Activated T-helper 9 cell treated with anti-CD3 and anti-CD28 coated beads, Interleukin-2, amount 50 U/mL, for 16 hours (primary cell): ENCODE measurements around the gene DPYSL5.

Experiments used
- DNase-seq: peaks from one replicate; pipeline ENCODE4 v3.0.0-alpha.2; 2020; ENCODE audit warnings: low read depth

Gene DPYSL5

DNA sequence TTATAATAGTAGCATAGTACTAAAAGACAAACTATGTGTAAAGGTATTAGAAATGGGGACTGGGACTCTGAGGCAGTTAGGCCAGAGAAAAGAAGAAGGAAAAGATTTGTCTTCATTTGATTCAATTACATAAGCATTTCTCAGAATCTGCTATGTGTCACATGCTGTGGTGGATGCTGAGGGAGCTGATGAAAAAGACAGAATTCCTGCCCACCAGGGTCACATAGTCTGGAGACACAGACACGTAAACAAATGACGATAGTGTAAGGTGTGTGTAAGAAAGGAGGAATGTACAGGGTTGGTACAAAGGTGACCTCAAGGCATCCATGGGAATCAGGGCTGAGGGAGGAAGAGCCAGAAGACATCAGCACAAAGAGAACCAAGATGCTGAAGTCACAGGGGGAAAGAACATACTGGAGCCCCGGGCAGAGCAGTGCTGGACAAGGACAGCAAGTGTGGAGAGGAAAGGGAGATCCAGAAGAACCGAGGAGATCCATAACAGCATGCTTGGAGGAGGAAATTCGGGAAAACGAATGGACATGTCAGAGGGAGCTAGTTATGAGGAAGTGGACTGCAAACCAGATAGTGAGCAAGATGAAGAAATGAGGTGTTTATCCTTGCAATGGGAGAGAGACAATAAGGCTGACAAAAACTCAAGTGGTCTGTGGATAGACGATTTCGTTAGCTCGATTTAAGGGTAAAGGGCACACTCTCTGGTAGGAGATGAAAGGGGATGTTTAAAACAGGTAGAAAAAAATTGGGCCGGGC is 121.3 kb downstream of the DPYSL5 start:
- no peak for DNase-seq

DNA sequence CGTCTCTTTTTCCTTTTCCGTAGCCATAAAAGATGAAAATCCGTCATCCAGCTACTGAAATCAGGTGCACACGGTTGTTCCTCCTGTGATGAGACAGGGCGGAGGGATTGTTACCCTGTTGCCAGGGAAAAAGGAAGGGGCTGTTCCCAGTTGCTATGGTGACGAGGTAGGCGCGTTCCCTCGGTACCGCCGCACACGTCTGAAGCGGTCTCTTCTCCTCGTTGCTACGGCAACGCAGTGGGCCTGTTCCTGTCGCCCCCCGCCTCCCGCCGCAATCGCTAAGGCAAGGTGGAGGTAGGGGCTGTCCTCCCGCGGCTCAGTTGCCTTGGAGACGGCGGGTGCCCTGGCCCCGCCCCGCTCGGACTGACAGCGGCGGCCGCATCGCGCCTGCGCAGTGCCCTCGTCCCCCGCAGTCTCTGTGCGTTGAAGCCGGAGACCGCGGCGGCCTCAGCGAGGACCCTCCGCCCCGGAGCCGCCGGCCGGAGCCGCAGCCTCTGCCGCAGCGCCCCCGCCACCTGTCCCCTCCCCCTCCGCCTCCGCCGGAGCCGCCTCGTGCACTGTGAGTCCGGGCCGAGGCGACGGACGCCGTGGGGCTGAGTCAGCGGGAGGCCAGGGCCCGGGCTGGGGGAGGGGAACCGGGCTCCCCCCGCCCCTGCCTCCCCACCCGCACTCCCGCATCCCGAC is 122.5 kb downstream of the DPYSL5 start, which contains the start of gene MAPRE3:
Gene MAPRE3 (plus strand): TSS at position 394 of the 684 bp plus-strand sequence. CDS start 51,582 bp downstream, outside the sequence.
- peak; percentile 73 for DNase-seq

DNA sequence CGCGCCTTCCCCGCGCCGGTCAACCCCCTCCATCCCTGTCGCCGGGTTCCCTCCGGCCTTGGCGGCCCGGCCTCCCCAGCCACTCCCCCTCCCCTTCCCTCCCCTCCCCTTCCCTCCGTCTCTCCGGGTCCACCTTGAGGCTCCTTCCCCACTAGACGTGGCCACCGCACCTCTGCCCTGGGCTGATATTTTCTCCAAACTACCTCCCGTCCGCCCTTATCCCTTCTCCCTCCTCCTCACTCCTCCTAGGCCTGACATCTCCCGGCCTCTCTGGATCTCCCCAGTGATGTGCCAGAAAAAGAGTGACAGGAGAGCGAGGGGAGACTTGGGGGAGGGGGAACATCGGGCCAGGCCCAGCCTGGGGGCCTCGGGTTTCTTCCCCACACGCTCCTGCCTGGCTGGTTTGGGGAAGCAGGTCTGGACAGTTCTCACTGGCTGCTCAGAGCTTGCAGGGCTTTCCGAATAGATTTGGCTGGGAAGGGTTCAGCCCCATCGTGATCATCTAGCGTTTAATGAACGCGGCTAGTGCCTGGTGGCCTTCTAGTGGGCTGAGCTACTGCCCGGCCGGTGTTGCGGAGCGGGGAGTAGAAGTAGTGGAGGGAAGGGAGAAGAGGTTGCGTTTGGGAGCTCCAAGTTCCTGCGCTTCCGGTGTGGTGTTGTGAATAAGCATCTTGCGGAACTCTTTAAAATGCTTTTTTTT is 123.1 kb downstream of the DPYSL5 start:
- no peak for DNase-seq

DNA sequence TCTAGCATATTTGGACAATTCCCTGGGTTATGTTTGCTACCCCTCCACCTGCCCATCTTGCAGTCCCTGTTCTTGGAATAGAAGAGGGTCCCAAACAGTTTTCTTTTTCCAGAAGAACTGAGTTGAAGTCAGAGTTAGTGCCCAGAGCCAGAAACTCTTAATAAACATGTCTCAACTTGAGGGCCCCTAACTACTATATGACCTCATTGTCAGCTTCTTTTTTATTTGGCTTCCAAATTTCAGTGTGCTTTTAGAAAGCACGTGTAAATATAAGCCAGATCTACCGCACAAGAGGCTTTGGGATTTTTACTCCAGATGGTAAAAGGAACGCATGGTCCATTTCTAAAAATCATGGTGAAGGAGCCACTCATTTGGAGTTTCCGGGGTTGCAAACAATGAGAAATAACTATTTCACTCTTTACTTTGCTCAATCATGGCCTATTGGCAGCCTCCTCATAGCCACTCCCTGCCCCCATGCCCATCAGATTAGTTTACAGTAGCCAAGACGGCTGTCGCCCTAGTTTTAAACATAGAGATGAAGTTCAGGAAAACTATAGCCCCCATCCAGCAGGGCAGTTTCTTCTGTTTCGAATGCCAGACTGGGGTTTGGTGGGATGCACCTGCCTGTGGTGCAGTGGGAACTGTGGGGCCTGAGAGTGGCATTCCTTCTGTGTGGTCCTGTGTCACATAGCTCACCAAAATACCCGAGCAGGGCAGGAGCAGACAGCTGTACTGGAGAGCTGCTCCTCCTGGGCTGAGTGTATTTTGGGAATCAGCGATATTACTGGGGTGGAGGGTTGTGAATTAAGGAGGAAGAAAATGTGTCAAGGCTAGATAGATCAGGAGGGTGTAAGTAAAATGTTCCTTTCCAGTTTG is 124.2 kb downstream of the DPYSL5 start:
- DNase-seq, result no peak

DNA sequence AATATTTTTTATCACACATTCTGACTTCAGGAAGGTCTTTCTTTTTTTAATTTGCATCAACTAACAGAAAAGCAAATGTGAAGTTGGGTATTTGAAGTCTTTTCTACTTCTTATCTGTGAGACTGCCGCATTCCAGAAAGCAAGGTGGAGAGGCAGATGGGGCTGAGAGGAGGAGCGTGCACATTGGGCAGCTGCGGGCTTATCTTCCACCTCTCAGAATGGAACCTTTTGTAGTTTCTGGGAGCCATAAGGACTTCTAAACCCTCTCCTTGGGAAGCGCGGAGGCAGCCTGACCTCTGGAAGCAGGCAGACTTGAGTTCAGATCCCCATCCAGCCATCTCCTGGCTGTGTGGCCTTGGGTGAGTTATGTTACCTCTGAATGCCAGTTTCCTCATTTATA is 126.4 kb downstream of the DPYSL5 start:
- no peak for DNase-seq

DNA sequence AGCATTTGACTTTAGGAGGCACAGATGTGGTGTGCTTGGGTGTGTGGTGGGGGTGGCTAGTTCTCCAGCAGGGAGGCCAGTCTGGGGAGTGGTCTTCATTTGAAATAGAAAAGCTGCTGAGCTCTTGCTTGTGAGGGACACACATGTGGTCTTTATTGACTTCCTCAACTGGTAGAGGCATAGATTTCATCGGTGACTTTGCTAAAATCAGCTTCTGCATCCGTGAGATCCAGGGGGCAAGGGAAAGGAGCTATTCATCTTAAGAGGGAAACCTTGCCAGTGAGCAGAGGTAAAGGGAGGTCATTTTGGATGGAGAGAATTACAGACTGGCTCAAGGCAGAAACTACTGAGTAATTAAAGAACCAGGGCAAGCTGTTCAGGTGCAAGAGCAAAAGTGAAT is 127.2 kb downstream of the DPYSL5 start:
- no peak for DNase-seq

DNA sequence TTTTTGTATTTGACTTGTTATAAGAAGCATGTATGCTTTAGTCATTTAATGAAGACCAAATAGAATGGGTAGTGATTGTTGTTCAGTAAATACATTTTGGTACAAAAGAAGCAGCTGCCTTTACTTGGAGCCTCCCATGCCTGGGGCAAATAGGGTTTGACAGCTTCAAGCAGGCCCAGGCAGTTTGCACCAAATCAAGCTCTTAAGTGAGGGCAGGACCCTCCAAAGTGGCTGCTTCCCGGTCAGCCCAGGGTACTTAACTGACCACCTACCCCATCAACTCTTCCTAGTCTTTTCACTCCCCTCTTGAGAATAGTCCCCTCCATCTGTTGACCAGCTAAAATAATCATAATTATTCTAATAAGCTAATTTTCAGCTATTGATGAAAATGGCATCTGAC is 127.7 kb downstream of the DPYSL5 start:
- no peak for DNase-seq

DNA sequence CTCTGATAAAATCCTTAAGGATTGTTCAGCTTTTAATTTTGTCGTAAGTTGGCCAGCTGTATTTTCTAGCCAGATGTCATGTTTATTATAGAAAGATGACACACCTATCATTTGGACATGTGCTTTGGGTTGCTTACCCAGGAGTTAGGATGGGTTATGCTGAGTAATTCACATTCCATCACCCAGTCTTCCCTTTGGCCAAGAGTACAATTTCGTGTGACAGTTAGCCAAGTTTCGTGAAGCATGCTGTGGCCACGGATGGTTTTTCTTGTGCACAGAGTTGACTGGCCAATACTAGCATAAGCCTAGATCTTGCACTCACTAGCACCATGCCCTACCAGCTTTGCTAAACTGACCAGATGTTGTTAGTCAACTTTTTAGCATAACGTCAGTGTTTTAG is 128.3 kb downstream of the DPYSL5 start:
- no peak for DNase-seq

DNA sequence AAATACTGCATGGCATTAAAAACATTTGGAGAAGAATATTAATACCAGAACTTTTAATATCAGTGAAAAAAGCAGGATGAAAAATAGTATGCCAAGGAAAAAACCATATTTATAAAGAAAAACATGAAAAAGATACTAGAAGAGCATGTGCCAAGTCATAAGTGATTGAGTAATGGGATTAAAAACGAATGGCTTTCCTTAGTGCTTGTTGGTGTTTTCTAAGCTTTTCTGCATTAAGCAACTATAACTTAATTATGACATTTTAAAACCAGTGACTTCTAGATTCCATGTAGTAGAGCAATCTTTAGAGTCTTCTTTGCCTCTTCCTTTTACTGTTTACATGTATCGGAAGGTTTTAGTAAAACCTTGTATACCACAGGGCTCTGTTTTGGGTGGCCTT is 129.1 kb downstream of the DPYSL5 start:
- no peak for DNase-seq

DNA sequence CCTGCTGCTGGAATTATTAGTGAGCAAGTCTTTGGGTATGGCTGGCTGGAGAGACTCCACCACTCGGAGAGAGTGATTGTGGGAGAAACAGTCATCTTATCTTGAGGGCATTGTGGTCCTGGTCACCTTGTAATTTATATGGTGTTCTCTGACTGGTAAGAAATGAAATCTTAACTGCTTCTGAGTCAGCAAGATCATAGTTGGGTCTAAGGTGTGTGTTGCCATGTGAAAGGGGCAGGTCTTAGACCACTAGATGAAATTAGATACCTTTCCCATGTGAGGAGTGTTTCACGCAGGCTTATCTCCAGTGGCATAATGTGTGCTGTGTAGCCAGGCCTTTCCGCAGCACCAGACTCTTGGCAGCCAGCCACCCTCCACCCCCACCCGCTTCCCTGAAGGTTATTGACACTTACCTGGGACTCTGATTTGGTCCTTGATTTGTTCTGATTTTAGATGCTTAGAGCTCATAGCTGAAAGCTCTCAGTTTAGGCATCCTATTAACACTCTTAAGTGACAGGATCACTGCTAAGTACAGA is 130.2 kb downstream of the DPYSL5 start:
- no peak for DNase-seq

DNA sequence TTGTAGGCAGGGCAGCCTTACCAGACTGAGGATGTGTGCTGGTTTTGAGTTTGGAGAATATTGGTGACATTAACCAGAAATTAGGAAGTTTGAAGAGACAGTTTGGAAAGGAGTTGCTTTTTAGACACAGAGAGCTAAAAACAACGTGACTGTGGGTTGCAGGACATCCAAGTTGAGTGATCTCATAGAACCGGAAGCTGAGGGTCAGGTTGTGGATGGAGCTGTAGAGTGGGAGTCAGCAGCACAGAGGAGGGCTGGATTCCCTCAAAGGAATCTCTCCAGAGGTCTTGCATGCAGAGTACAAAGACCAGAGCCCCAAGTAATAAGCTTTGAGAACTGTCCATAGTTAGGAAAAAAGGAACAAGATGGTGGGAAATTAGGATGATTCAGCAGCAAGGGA is 131.8 kb downstream of the DPYSL5 start:
- no peak for DNase-seq

DNA sequence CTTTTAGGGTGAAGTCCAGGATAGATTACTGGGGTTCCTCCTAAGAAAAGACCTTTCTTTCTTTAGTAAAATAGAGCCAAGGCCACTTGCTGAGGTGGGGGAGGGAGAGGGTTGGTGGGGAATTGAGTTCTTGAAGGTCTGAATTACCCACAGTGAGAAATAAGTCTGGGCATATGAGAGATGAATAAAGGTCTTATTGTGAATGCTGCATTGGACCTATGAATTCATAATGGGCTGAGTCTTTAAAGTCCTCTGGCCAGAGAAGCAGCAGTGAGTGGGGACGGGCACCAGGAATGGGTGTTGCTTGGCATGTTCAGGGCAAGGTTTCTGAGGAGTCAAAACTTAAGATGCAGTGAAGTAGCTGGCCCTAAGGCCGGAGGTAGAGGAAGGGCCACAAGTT is 133.0 kb downstream of the DPYSL5 start:
- no peak for DNase-seq

DNA sequence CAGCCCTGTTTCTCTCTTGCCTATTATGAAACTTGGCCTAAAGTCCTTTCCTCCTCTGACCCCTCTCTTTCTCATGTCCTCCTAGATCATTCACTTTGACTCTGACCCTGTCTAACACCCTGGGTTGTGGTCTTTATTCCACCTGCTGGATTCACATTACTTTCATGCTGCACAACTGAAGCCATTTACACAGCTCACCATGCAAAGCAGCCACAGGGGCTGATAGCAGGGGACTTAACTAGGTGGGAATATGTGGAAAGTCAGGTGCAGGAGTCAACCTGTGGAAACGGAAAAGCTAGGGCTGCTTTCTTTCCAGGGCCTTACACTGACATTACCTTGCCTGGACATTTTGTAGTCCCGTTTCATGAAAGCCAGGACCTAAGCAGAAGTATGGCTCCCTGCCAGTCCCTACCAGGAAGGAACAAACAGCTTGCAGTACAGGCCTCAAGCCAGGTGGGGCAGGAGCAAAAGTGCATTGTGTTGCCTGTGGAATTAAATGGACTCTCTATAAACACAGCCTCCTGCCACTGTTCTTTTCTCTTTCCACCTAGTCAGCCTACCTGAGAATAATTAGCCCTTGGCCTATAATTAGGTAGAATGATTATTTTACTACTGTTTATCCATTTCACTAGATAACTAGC is 134.3 kb downstream of the DPYSL5 start:
- DNase-seq, result no peak

DNA sequence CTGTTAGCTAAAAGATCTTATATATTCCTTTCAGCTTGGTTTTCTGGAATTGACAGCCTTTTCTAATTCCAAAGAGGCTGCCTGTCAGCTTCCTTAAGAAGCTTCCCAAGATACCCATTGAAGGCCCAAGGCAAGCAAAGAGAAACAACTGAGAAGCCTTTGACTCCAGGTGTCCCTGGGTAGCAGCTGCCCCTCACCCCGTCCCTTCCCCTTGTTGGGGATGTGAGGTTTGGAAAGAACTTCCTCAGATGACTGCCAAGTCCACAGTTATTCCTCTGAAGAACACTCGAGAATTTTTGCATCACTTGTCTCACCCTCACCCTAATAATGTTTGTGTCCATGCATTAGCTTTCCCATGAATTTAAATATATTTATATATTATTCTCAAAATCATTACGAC is 135.8 kb downstream of the DPYSL5 start:
- DNase-seq, result no peak

DNA sequence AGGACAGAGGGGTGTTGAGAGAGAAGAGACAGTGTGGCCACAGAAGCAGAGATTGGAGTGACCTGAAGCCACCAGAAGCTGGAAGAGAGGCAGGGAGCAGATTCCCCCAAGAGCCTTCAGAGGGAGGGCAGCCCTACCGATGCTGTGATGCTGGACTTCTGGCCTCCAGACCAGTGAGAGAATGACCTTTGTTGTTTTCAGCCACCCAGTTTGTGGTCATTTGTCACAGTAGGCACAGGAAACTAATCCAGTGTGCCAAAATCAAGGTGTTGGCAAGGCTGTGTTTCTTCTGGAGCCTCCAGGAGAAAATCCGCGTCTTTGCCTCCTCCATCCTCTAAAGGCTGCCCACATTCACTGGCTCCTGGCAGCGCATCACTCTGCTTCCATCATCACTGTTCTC is 137.9 kb downstream of the DPYSL5 start:
- DNase-seq, result no peak

DNA sequence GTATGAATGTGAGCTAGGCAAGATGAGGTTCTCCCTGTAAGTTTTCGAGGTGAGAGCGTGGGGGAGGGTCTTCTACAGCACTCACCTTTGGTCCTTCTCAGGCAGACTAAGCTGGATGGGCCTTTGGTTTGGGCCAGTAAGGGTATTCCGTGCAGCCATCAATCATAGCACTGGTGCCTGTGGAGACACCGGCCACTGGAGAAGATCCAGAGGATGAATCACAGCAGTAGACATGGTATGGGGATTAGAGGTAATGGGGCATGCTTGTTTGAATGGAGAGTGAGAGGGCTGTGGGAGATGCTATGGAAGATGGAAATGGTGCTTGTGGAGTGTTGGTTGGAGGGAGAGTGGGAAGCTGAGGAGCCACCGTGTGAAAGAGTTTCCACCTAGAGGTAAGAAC is 138.6 kb downstream of the DPYSL5 start:
- no peak for DNase-seq

DNA sequence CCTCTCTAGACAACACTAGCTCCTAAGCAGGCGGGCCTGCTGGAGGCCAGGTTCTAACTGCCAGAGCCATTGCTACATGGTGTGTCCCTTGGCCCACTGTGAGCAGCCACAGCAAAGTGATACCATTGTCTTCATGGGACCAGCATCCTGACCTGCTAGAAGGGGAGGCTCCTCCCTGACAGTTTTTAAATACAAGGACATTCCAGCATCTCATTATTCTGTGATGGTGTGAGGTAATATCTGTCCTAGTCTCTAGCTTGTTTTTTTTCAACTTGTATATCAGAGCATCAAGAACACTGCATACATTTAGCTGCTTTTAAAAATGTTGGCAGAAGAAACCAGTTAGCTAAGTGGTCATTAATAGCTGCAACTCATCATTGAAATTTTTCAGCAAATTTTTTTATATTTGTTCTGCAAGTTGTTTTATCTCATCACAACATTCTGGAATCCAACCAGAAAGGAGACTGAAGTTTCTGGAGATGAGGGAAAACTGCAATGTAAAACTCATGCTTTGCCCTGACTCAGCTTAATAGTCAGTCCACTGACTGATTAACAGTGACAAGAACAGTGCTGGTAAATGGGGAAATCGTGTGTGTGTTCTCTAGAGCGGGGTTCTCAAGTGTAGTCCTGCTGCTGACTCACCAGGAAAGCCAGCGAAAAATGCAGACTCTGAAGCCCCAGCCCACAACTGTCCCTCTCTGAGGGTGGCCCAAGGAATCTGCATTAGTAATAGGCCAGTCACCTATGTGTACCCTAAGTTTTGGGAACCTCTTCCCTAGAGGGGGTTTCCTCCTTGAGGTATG is 140.3 kb downstream of the DPYSL5 start:
- no peak for DNase-seq

DNA sequence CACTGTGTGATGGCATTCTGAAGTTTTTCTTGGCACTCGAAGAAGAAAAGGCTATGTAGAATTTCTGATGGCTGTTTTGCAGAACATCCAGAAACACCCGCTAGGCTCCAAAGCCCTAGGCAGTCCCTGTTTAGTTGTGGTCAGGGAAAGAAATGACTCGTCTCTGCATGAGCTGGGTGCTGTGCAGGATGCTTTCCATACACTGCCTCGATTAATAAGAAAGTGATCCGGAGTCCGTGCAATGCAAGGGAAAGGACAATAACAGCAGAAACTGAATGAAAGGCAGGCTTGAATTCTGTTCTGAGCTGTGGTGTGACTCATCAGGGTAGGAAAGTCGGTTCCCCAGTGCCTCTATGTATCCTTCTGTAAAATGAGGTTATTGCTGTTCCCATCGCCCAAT is 141.2 kb downstream of the DPYSL5 start:
- no peak for DNase-seq

DNA sequence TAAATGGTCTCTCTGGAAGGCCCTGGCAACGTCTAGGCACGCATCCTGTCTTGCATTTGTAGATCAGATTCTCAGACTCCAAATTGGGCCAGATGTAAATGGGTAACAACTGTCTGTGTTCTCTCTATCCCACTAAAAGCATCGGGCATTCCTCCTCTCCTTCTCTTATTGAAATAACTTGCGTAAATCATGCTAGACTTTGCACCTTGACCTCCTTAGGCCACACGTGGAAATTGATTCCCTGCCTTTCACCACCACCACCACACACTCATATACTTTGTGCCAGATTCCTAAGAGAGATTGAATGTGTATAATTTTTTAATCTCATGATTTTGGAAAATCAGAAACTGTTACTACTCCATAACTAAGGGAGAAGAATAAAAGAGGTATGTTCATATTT is 143.8 kb downstream of the DPYSL5 start:
- DNase-seq, result no peak

DNA sequence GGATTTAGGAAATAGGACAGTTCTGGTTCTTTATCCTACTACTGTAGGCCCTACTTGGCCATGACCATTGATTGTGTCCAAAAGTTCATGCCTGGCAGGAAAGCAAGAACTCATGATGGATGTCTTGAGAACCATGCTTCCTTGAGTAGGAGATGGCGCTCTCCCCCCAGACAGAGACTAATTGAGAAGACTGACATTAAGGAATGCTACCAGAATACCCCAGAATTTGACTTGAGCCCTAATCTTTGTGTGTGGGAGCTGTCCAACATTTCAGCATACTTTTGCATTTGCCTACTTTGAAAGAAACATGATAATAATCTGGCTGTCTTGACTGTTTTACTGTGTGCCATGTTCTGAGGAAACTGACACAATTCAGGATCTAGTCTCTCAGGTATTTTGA is 145.8 kb downstream of the DPYSL5 start:
- no peak for DNase-seq

DNA sequence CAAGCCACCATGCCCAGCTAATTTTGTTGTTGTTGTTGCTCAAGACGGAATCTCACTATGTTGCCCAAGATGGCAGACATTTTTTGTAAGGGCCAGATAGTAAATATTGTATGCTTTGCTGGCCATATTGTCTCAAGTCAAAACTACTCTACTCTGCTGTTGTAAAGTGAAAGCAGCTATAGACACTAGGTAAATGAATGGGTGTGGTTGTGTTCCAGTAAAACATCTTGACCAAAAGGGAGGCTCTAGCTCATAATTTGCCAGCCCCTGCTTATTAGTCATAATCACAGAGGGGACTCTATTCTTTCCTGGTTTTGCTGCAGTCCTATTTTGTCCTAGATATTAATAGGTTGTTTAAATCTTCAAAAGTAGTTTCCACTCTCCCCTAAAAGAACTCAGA is 147.1 kb downstream of the DPYSL5 start:
- DNase-seq, result no peak
